Activated CD8-positive, alpha-beta memory T cell treated with anti-CD3 and anti-CD28 coated beads, Interleukin-2, amount 50 U/mL, for 1 hour (primary cell): Measurements from ENCODE around the gene KCNJ6.
"Not testable (repeated sequence)": the region's sequence is repeated elsewhere in the genome, so short reads cannot be mapped to it uniquely, and the experiment has no call there.

ENCODE experiments used
- DNase-seq: peaks from one replicate; pipeline ENCODE4 v3.0.0-alpha.2; 2020; ENCODE audit errors: extremely low read depth

KCNJ6 gene

GRCh38 chr21:37780991-37781983 lies 135.0 kb downstream of the KCNJ6 start:
- no peak for DNase-seq

GRCh38 chr21:37771181-37771580 lies 145.1 kb downstream of the KCNJ6 start:
- DNase-seq, result no peak

GRCh38 chr21:37770461-37770860 lies 145.8 kb downstream of the KCNJ6 start:
- no peak for DNase-seq

- DNase-seq, result no peak
Measured at GRCh38 chr21:37769656-37770055, 146.6 kb downstream of the KCNJ6 start.

GRCh38 chr21:37767984-37768383 lies 148.3 kb downstream of the KCNJ6 start:
- no peak for DNase-seq

- no peak for DNase-seq
Measured at GRCh38 chr21:37766129-37766528, 150.1 kb downstream of the KCNJ6 start.

- no peak for DNase-seq
Measured at GRCh38 chr21:37765221-37765900, 150.9 kb downstream of the KCNJ6 start.

- DNase-seq, result no peak
Measured at GRCh38 chr21:37764691-37765090, 151.6 kb downstream of the KCNJ6 start.

- no peak for DNase-seq
Measured at GRCh38 chr21:37763298-37763697, 153.0 kb downstream of the KCNJ6 start.

- no peak for DNase-seq
Measured at GRCh38 chr21:37762606-37763005, 153.7 kb downstream of the KCNJ6 start.

GRCh38 chr21:37761406-37761805 lies 154.9 kb downstream of the KCNJ6 start:
- DNase-seq, result not testable (repeated sequence)

GRCh38 chr21:37759777-37760176 lies 156.5 kb downstream of the KCNJ6 start:
- DNase-seq, result no peak

GRCh38 chr21:37758982-37759381 lies 157.3 kb downstream of the KCNJ6 start:
- DNase-seq, result no peak

GRCh38 chr21:37757606-37758376 lies 158.5 kb downstream of the KCNJ6 start:
- no peak for DNase-seq

GRCh38 chr21:37753122-37753599 lies 163.1 kb downstream of the KCNJ6 start:
- DNase-seq, result no peak

GRCh38 chr21:37751268-37751975 lies 164.8 kb downstream of the KCNJ6 start:
- DNase-seq, result no peak

- no peak for DNase-seq
Measured at GRCh38 chr21:37749132-37749531, 167.1 kb downstream of the KCNJ6 start.

GRCh38 chr21:37748351-37748750 lies 167.9 kb downstream of the KCNJ6 start:
- DNase-seq, result no peak

GRCh38 chr21:37746849-37747248 lies 169.4 kb downstream of the KCNJ6 start:
- no peak for DNase-seq

GRCh38 chr21:37744551-37744950 lies 171.7 kb downstream of the KCNJ6 start:
- no peak for DNase-seq

GRCh38 chr21:37742532-37742931 lies 173.7 kb downstream of the KCNJ6 start:
- DNase-seq, result no peak
